Hair follicular keratinocyte (primary cell): Measurements from ENCODE around the gene RSPH6A. TPM values are rescaled to one million over a fixed set of nuclear protein-coding genes. Genes with fewer than 3 reads are reported as not detected.

Experiments used
- total RNA-seq: library from RNA; depleted of rRNA; stranded (reverse); fragments of >200 nt; gene quantifications from 2 replicates; pipeline ENCODE4 v1.2.3, GENCODE V29; 2015

The RSPH6A gene
- total RNA-seq: not detected in 2 replicates

GRCh38 chr19:45814851-45815480, at the start of gene RSPH6A:
Gene RSPH6A, minus strand, starts transcription at chr19:45815308. Its CDS starts 132 bp downstream, at chr19:45815176.

GRCh38 chr19:45863840-45864628, 48.9 kb upstream of the RSPH6A start, which contains the start of gene FOXA3:
Gene FOXA3, plus strand, starts transcription at chr19:45864326. Its CDS starts 131 bp downstream, at chr19:45864457.

GRCh38 chr19:45862564-45863334, 47.6 kb upstream of the RSPH6A start, which contains the start of gene SYMPK:
Gene SYMPK, minus strand, starts transcription at chr19:45863147. Its CDS starts 8,652 bp downstream, at chr19:45854495.

GRCh38 chr19:45792470-45793177, 22.5 kb downstream of the RSPH6A start, which contains the start of gene DMWD:
Gene DMWD, minus strand, starts transcription at chr19:45792845. Its CDS starts 89 bp downstream, at chr19:45792756.

GRCh38 chr19:45782162-45782691, 32.9 kb downstream of the RSPH6A start, which contains the start of gene DMPK:
Gene DMPK, minus strand, starts transcription at chr19:45782490. Its CDS starts 138 bp downstream, at chr19:45782352.

GRCh38 chr19:45768984-45769782, 45.9 kb downstream of the RSPH6A start, which contains the start of gene SIX5:
Gene SIX5, minus strand, starts transcription at chr19:45769252. Its CDS starts 408 bp downstream, at chr19:45768844.

Other genes starting within 250 kb of the RSPH6A start
- 9.7 and 13.0 TPM in 2 replicates for gene OPA3, start 230.5 kb downstream of the RSPH6A start, total RNA-seq
- not detected in 2 replicates for gene GPR4, start 213.1 kb downstream of the RSPH6A start, total RNA-seq
- 74.6 and 132 TPM in 2 replicates for gene EML2, start 175.9 kb downstream of the RSPH6A start, total RNA-seq
- 0.15 and 1.4 TPM in 2 replicates for gene GIPR, start 147.1 kb downstream of the RSPH6A start, total RNA-seq
- gene SNRPD2, start 123.4 kb downstream of the RSPH6A start, total RNA-seq: 339 and 436 TPM in 2 replicates
- gene QPCTL, start 122.6 kb downstream of the RSPH6A start, total RNA-seq: 30.1 and 35.1 TPM in 2 replicates
- gene FBXO46, start 84.4 kb downstream of the RSPH6A start, total RNA-seq: 9.1 and 10.7 TPM in 2 replicates
- gene MEIOSIN, start 81.9 kb downstream of the RSPH6A start, total RNA-seq: not detected in 2 replicates
- 10.8 and 14.8 TPM in 2 replicates for gene SIX5, start 46.1 kb downstream of the RSPH6A start, total RNA-seq
- 2.1 and 7.1 TPM in 2 replicates for gene DMPK, start 32.8 kb downstream of the RSPH6A start, total RNA-seq
- gene DMWD, start 22.5 kb downstream of the RSPH6A start, total RNA-seq: 40.7 and 41.0 TPM in 2 replicates
- 28.9 and 29.0 TPM in 2 replicates for gene SYMPK, start 47.8 kb upstream of the RSPH6A start, total RNA-seq
- gene FOXA3, start 49.0 kb upstream of the RSPH6A start, total RNA-seq: not detected in 2 replicates
- 17.1 and 26.2 TPM in 2 replicates for gene IRF2BP1, start 70.8 kb upstream of the RSPH6A start, total RNA-seq
- 3.2 and 6.8 TPM in 2 replicates for gene MYPOP, start 87.3 kb upstream of the RSPH6A start, total RNA-seq
- not detected in 2 replicates for gene NANOS2, start 99.5 kb upstream of the RSPH6A start, total RNA-seq
- not detected in 2 replicates for gene NOVA2, start 158.6 kb upstream of the RSPH6A start, total RNA-seq
- gene CCDC61, start 180.2 kb upstream of the RSPH6A start, total RNA-seq: 8.1 and 12.6 TPM in 2 replicates
- gene PGLYRP1, start 207.7 kb upstream of the RSPH6A start, total RNA-seq: not detected in 2 replicates
- gene IGFL4, start 225.7 kb upstream of the RSPH6A start, total RNA-seq: not detected in 2 replicates